K562 (cell line): Measurements from ENCODE around the gene EML6. TPM values are rescaled to one million over a fixed set of nuclear protein-coding genes. Genes with fewer than 3 reads are reported as not detected.

Source experiments
- FOSL1 ChIP-seq: fragments of 200-800 bp; sonication (Bioruptor generic); conservative IDR thresholded peaks from 2 replicates; pipeline ENCODE4 v1.6.1; 2016; ENCODE audit warnings: missing genetic modification characterization, missing compliant biosample characterization
- FOXK2 ChIP-seq, 2 experiments: fragments of 450-650 bp; IDR thresholded peaks in 1 of 2; conservative IDR thresholded peaks in 1 of 2; 2 replicates each; pipeline ENCODE4 v1.6.1; 2016; ENCODE audit warnings: low read depth in 2 of 2, mild to moderate bottlenecking in 1 of 2
- JUND ChIP-seq, 2 experiments: IDR thresholded peaks; 2 replicates in 1 of 2; 3 replicates in 1 of 2; pipeline ENCODE4 v1.6.1; 2011; ENCODE audit warnings: borderline replicate concordance in 2 of 2, low read depth in 2 of 2, low read length in 2 of 2, improper control_type of control experiment in 1 of 2, missing biosample characterization in 1 of 2, missing genetic modification characterization in 1 of 2, missing genetic modification reagents in 1 of 2
- MAZ ChIP-seq, 2 experiments: fragments of 450-650 bp in 1 of 2; sonication (generic) in 1 of 2; formaldehyde crosslinking; IDR thresholded peaks in 1 of 2; conservative IDR thresholded peaks in 1 of 2; 2 replicates each; pipeline versions ENCODE4 v1.4.0 to v1.5.0; 2020; ENCODE audit warnings: mild to moderate bottlenecking in 1 of 2, missing genetic modification reagents in 1 of 2
- NR4A1 ChIP-seq, 2 experiments: fragments of 250-450 bp in 1 of 2; fragments of 450-650 bp in 1 of 2; sonication (Bioruptor Pico) in 1 of 2; IDR thresholded peaks; 2 replicates each; pipeline versions ENCODE4 v1.4.0 to v1.6.1; 2016 to 2020; ENCODE audit warnings: mild to moderate bottlenecking in 2 of 2, missing compliant biosample characterization in 1 of 2, missing genetic modification characterization in 1 of 2, moderate library complexity in 1 of 2
- RFX5 ChIP-seq: IDR thresholded peaks from 2 replicates; pipeline ENCODE4 v1.6.1; 2011; ENCODE audit warnings: low read depth, mild to moderate bottlenecking, improper control_type of control experiment, low read length
- ZNF668 ChIP-seq: fragments of 250-450 bp; sonication (Bioruptor Pico); IDR thresholded peaks from 2 replicates; pipeline ENCODE4 v1.8.0; 2022; ENCODE audit warnings: mild to moderate bottlenecking, inconsistent platforms
- polyA plus RNA-seq, 8 experiments: library from polyadenylated mRNA; depleted of rRNA in 4 of 8; stranded (reverse) in 5 of 8; unstranded in 3 of 8; fragments of >200 nt; fragmentation: Nextera tagmentation in 2 of 8; fragmentation: Illumina TruSeq in 1 of 8; extraction: Ambion mirVana in 2 of 8; extraction: Trizol in 1 of 8; gene quantifications; 2 replicates each; pipeline versions ENCODE4 v1.2.1 to v1.2.3, GENCODE V29; 2011 to 2014; ENCODE audit warnings: inconsistent platforms in 1 of 8, missing spikeins in 1 of 8
- total RNA-seq, 7 experiments: library from RNA; depleted of rRNA in 6 of 7; stranded (reverse); fragments of >200 nt in 6 of 7; fragmentation: Illumina TruSeq in 2 of 7; extraction: Trizol in 2 of 7; gene quantifications; 2 replicates each; pipeline versions ENCODE4 v1.2.1 to v1.2.3, GENCODE V29; 2011 to 2021; ENCODE audit warnings: low replicate concordance in 1 of 7
- TF ChIP-seq, protein P1 (sequence below): sonication (generic); IDR thresholded peaks from 2 replicates; pipeline ENCODE4 v1.6.1; 2016
- TF ChIP-seq, protein P2 (sequence below): sonication (generic); formaldehyde crosslinking; IDR thresholded peaks from 2 replicates; pipeline ENCODE4 v1.8.1; 2023; ENCODE audit warnings: missing genetic modification reagents, mild to moderate bottlenecking, borderline replicate concordance

The EML6 gene
- total and polyA plus RNA-seq, 9 of the 15 experiments (the other 6 are each of a cell fraction or from before 2014, with no cell fraction given): 0.07 to 0.56 (median 0.25) TPM

DNA sequence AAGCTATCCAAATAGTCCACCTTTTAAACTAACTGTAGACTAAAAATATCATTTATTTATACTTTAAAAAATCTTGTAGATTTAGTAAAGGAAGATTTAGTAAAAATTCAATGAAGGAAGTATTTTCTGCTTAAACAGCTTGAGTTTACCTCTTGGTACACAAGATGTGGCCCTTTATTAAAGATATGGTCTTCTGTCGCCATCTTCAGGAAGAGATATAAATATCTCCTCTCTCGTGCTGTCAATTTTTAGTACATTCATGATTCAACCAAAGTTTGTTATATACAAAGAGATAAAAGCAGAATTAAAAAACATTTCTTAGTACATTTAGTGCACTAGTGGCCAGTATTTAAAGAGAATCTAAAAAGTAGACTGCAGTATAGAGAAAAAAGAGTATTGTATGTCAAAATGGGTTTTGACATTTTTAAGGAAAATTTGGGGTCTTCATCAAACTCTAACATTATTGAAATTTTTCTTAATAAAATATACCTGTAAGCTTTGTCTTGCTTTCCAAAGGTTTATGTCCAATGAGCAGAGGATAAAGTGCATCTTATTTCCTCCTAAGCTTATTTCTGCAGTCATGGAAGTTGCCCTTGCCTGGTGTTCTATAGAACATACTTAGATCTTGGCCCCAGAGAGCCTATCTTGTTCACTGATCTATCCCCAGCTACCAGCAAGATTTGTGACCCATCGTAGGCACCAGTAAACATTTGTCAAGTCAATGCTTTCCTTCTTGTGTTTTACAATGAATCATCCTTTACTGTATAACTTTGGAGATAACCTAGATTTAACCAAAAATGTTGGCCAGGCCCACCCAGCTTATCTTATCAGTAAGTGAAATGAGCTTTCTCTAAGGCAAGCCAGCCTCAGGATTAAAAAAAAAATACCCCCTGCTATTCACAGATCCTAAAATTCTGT lies 18.5 kb upstream of the EML6 start (continued):
- TF ChIP-seq NR4A1 (CRISPR knock-in tag; IDR thresholded peaks at IDR 0.05) (no peak), NR4A1 (tag; IDR thresholded peaks at IDR 0.05) (no peak), MAZ (CRISPR knock-in tag; conservative IDR thresholded peaks at IDR 0.05 in 1 of 2, IDR thresholded peaks at IDR 0.05 in 1 of 2) (no peak), ZNF668 (CRISPR knock-in tag) (no peak), JUND (IDR thresholded peaks at IDR 0.05; ENCODE audit: borderline replicate concordance, low read depth, low read length) (0 out of 2 replicates have a peak, but pooled peaks have one; percentile 36), JUND (tag; IDR thresholded peaks at IDR 0.05; ENCODE audit: borderline replicate concordance, low read depth, low read length) (no peak; the same call in 2 of the 3 replicates), RFX5 (no peak), FOSL1 (tag) (peak; percentile 74), FOXK2 (conservative IDR thresholded peaks at IDR 0.05 in 1 of 2, IDR thresholded peaks at IDR 0.05 in 1 of 2; ENCODE audit: low read depth in 2 of 2) (0 out of 4 replicates have a peak, but pooled peaks of 1 of the 2 experiments have one; percentile 15)
- TF ChIP-seq, protein P1, sequence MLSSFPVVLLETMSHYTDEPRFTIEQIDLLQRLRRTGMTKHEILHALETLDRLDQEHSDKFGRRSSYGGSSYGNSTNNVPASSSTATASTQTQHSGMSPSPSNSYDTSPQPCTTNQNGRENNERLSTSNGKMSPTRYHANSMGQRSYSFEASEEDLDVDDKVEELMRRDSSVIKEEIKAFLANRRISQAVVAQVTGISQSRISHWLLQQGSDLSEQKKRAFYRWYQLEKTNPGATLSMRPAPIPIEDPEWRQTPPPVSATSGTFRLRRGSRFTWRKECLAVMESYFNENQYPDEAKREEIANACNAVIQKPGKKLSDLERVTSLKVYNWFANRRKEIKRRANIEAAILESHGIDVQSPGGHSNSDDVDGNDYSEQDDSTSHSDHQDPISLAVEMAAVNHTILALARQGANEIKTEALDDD: peak; percentile 51
- TF ChIP-seq, protein P2, sequence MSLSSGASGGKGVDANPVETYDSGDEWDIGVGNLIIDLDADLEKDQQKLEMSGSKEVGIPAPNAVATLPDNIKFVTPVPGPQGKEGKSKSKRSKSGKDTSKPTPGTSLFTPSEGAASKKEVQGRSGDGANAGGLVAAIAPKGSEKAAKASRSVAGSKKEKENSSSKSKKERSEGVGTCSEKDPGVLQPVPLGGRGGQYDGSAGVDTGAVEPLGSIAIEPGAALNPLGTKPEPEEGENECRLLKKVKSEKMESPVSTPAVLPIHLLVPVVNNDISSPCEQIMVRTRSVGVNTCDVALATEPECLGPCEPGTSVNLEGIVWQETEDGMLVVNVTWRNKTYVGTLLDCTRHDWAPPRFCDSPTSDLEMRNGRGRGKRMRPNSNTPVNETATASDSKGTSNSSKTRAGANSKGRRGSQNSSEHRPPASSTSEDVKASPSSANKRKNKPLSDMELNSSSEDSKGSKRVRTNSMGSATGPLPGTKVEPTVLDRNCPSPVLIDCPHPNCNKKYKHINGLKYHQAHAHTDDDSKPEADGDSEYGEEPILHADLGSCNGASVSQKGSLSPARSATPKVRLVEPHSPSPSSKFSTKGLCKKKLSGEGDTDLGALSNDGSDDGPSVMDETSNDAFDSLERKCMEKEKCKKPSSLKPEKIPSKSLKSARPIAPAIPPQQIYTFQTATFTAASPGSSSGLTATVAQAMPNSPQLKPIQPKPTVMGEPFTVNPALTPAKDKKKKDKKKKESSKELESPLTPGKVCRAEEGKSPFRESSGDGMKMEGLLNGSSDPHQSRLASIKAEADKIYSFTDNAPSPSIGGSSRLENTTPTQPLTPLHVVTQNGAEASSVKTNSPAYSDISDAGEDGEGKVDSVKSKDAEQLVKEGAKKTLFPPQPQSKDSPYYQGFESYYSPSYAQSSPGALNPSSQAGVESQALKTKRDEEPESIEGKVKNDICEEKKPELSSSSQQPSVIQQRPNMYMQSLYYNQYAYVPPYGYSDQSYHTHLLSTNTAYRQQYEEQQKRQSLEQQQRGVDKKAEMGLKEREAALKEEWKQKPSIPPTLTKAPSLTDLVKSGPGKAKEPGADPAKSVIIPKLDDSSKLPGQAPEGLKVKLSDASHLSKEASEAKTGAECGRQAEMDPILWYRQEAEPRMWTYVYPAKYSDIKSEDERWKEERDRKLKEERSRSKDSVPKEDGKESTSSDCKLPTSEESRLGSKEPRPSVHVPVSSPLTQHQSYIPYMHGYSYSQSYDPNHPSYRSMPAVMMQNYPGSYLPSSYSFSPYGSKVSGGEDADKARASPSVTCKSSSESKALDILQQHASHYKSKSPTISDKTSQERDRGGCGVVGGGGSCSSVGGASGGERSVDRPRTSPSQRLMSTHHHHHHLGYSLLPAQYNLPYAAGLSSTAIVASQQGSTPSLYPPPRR (CRISPR knock-in tag): no peak
